ENCODE results near the gene GADD45G. TPM values are rescaled to one million over a fixed set of nuclear protein-coding genes. Genes with fewer than 3 reads are reported as not detected.

GADD45G gene
- total RNA-seq, 2 donors from 2014 or later = 80.0 to 294 TPM

GRCh38 chr9:89641980-89642379 lies 37.2 kb downstream of the GADD45G start:
- H3K4me1 ChIP-seq = peaks cover 0 to 25% of the 10 kb centered on the region in 2 donors
- no peaks in the 10 kb centered on the region for H3K27me3 ChIP-seq
- TF ChIP-seq, protein P1, sequence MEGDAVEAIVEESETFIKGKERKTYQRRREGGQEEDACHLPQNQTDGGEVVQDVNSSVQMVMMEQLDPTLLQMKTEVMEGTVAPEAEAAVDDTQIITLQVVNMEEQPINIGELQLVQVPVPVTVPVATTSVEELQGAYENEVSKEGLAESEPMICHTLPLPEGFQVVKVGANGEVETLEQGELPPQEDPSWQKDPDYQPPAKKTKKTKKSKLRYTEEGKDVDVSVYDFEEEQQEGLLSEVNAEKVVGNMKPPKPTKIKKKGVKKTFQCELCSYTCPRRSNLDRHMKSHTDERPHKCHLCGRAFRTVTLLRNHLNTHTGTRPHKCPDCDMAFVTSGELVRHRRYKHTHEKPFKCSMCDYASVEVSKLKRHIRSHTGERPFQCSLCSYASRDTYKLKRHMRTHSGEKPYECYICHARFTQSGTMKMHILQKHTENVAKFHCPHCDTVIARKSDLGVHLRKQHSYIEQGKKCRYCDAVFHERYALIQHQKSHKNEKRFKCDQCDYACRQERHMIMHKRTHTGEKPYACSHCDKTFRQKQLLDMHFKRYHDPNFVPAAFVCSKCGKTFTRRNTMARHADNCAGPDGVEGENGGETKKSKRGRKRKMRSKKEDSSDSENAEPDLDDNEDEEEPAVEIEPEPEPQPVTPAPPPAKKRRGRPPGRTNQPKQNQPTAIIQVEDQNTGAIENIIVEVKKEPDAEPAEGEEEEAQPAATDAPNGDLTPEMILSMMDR (IDR thresholded peaks at IDR 0.05) = no peak
- H3K36me3 ChIP-seq = no peaks in the 10 kb centered on the region
- no peaks in the 10 kb centered on the region for H3K9me3 ChIP-seq
- H3K4me3 ChIP-seq = no peak overlapping the region
- H3K27ac ChIP-seq = no peak overlapping the region
- no peak for DNase-seq (ENCODE audit: low spot score)

GRCh38 chr9:89642789-89643188 lies 38.0 kb downstream of the GADD45G start:
- Histone ChIP-seq H3K4me1 (peaks cover 0 to 25% of the 10 kb centered on the region in 2 donors), H3K27ac (no peak overlapping the region), H3K9me3 (no peaks in the 10 kb centered on the region), H3K4me3 (no peak overlapping the region), H3K36me3 (no peaks in the 10 kb centered on the region), H3K27me3 (no peaks in the 10 kb centered on the region)
- TF ChIP-seq, protein P1 (IDR thresholded peaks at IDR 0.05) = no peak
- no peak for DNase-seq (ENCODE audit: low spot score)

DNA sequence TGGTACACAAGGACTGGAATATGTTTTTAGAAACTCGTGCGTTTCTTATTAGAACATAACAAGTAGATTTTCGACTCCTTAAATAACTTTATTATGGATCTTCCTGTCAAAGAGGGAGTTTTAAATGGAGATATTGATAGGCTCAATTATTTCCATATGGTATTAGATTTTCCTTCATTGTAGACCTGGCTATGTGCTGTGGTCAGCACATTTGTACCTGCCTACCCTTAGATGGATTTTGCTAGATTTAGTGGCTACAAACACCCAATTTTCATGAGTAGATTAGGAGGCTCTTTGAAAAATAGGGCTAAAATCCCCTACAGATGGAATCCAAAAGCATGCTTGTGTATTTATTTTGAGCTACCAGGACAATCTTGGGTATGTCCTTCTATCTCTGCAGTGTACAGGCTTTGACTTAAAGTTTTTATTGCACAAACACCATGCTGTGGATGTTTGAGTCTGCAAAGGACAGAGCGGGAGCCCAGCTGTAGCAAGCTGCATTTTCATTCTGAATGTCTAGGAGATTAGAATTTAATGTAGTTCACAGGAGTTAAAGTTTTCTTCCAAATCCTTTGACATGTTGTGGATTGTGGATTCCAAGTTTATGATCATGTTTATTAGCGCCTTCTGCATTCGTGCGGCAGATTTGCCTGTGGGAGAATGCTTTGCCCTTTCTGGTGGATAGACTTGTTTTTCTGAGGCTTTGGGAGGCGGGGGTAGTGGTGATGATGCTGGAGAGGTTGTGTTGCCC lies 41.6 kb downstream of the GADD45G start:
- Histone ChIP-seq H3K4me3 (no peak overlapping the region), H3K4me1 (no peaks in the 10 kb centered on the region), H3K36me3 (no peaks in the 10 kb centered on the region), H3K27ac (no peak overlapping the region), H3K9me3 (no peaks in the 10 kb centered on the region), H3K27me3 (no peaks in the 10 kb centered on the region)
- no peak for DNase-seq (ENCODE audit: low spot score)
- TF ChIP-seq, protein P1 (IDR thresholded peaks at IDR 0.05) = no peak

DNA sequence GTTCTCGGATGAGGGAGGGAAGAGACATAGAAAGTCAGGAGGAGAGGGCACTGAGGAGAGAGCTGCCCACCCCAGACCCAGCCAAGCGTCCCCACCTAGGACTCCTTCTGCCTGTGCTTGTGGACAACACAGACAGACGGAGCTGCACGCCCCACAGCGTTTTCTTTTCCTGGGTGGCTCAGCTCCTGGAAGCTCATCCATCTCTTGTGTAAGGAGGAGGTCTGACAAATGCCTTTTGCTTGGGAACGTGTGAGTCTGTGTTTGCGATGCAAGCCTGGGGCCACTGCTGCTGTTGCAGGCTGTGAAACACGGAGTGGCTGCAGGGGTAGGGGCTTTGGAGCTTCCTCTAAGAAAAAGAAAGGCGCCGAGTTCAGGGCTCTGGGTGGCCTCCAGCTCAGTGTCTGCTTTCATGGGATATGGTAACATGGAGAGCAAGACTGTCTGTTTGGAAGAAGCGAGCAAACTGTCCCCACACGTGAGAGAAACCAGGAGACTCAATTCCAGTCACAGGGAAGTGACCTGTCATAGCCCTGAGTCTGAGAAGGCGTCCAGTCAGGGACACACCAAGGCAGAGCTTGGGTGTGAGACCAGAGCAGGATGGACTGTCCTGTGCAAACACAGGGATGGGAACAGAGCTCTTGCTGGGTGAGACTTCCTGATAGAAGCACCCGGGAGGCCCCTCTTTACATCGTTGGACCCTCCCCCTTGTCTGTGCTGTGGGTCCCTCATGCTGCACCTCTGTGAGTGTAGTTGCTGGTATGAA lies 42.7 kb downstream of the GADD45G start:
- Histone ChIP-seq H3K4me3 (no peak overlapping the region), H3K9me3 (no peaks in the 10 kb centered on the region), H3K27ac (no peak overlapping the region), H3K27me3 (no peaks in the 10 kb centered on the region), H3K4me1 (no peaks in the 10 kb centered on the region), H3K36me3 (no peaks in the 10 kb centered on the region)
- TF ChIP-seq, protein P1 (IDR thresholded peaks at IDR 0.05) = no peak
- DNase-seq (ENCODE audit: low spot score) = no peak

- DNase-seq (ENCODE audit: low spot score) = no peak
- H3K27ac ChIP-seq = no peak overlapping the region
- no peaks in the 10 kb centered on the region for H3K36me3 ChIP-seq
- H3K4me3 ChIP-seq = no peak overlapping the region
- TF ChIP-seq, protein P1 (IDR thresholded peaks at IDR 0.05) = no peak
- no peaks in the 10 kb centered on the region for H3K9me3 ChIP-seq
- no peaks in the 10 kb centered on the region for H3K4me1 ChIP-seq
- no peaks in the 10 kb centered on the region for H3K27me3 ChIP-seq
Observed at GRCh38 chr9:89648247-89649000, 43.6 kb downstream of the GADD45G start.
